Breast epithelium (tissue), 4 donors: ENCODE data around the gene OR2T10. TPM values are rescaled to one million over a fixed set of nuclear protein-coding genes. Genes with fewer than 3 reads are reported as not detected.
"Not testable (repeated sequence)": the region's sequence is repeated elsewhere in the genome, so short reads cannot be mapped to it uniquely, and the experiment has no call there.

Experiments
- DNase-seq, 2 donors: peaks; one replicate each; pipeline ENCODE4 v3.0.0-alpha.2; 2019; ENCODE audit warnings: low spot score in 2 of 2
- H3K27ac ChIP-seq, 2 donors: fragments of 200-600 bp; sonication (generic) in 1 of 2; one replicate each; pipeline ENCODE4 v1.5.1; 2016 to 2019; ENCODE audit warnings: mild to moderate bottlenecking in 1 of 2
- H3K27me3 ChIP-seq, 2 donors: fragments of 200-600 bp; sonication (generic) in 1 of 2; one replicate each; pipeline versions ENCODE4 v1.5.1 to v1.6.0; 2017 to 2019; ENCODE audit warnings: control low read depth in 1 of 2, mild to moderate bottlenecking in 1 of 2
- H3K36me3 ChIP-seq: fragments of 200-600 bp; one replicate; pipeline ENCODE4 v1.5.1; 2019
- H3K4me1 ChIP-seq, 2 donors: fragments of 200-600 bp; sonication (generic); one replicate each; pipeline ENCODE4 v1.5.1; 2016 to 2019; ENCODE audit warnings: control low read depth in 1 of 2
- H3K4me3 ChIP-seq, 3 donors: fragments of 200-600 bp; sonication (generic); 1 replicate in 2 of 3; 2 replicates in 1 of 3; pipeline ENCODE4 v1.5.1; 2016 to 2019; ENCODE audit warnings: mild to moderate bottlenecking in 3 of 3, moderate library complexity in 2 of 3
- H3K9me3 ChIP-seq, 2 donors: fragments of 200-600 bp; sonication (generic) in 1 of 2; one replicate each; pipeline ENCODE4 v1.5.1; 2016 to 2019; ENCODE audit warnings: control low read depth in 1 of 2
- CTCF ChIP-seq, 3 donors: fragments of 450-650 bp; IDR thresholded peaks; one replicate each; pipeline ENCODE4 v1.5.1; 2016 to 2017; ENCODE audit warnings: antibody characterized with exemption in 3 of 3, mild to moderate bottlenecking in 3 of 3, moderate library complexity in 3 of 3
- POLR2A ChIP-seq: fragments of 450-650 bp; IDR thresholded peaks from one replicate; pipeline ENCODE4 v1.6.1; 2016; ENCODE audit warnings: antibody characterized with exemption, mild to moderate bottlenecking, moderate library complexity
- POLR2AphosphoS5 ChIP-seq, 3 donors: sonication (generic); formaldehyde crosslinking; IDR thresholded peaks; one replicate each; pipeline ENCODE4 v1.6.1; 2017; ENCODE audit warnings: antibody characterized with exemption in 3 of 3
- intact Hi-C: fragments of 100-400 bp; cut with DNase I; formaldehyde crosslinking; loops from one replicate; pipeline ENCODE4 v1.15.1; 2023; ENCODE audit warnings: low total_unique reads
- total RNA-seq, 3 donors: library from RNA; depleted of rRNA; stranded (reverse); fragments of >200 nt; gene quantifications; one replicate each; pipeline ENCODE4 v1.1.0, GENCODE V29; 2016

The OR2T10 gene
- total RNA-seq, 3 donors from 2014 or later, result not detected

GRCh38 chr1:248590055-248590454 is 7.4 kb downstream of the OR2T10 start:
- intact Hi-C loops, result no loop called here
- TF ChIP-seq CTCF (IDR thresholded peaks at IDR 0.05) (no peak), POLR2A (no peak), POLR2AphosphoS5 (IDR thresholded peaks at IDR 0.05) (no peak)
- DNase-seq, result no peak
- Histone ChIP-seq H3K9me3 (no peaks in the 10 kb centered on the region), H3K4me3 (no peak overlapping the region), H3K27me3 (no peaks in the 10 kb centered on the region), H3K4me1 (no peaks in the 10 kb centered on the region), H3K36me3 (no peaks in the 10 kb centered on the region), H3K27ac (no peak overlapping the region)

GRCh38 chr1:248589334-248589733 is 8.2 kb downstream of the OR2T10 start:
- DNase-seq, result no peak
- H3K9me3 ChIP-seq, result no peaks in the 10 kb centered on the region
- no peaks in the 10 kb centered on the region for H3K4me1 ChIP-seq
- intact Hi-C loops, result no loop called here
- no peak overlapping the region for H3K27ac ChIP-seq
- no peaks in the 10 kb centered on the region for H3K27me3 ChIP-seq
- TF ChIP-seq CTCF (IDR thresholded peaks at IDR 0.05), result no peak
- H3K36me3 ChIP-seq, result no peaks in the 10 kb centered on the region
- H3K4me3 ChIP-seq, result no peak overlapping the region

- Histone ChIP-seq H3K4me1 (no peaks in the 10 kb centered on the region), H3K4me3 (no peak overlapping the region), H3K27ac (no peak overlapping the region), H3K9me3 (no peaks in the 10 kb centered on the region), H3K36me3 (no peaks in the 10 kb centered on the region), H3K27me3 (no peaks in the 10 kb centered on the region)
- intact Hi-C loops, result no loop called here
- DNase-seq, result no peak
- TF ChIP-seq POLR2A (no peak), CTCF (IDR thresholded peaks at IDR 0.05) (no peak), POLR2AphosphoS5 (IDR thresholded peaks at IDR 0.05) (no peak)
These were observed 12.2 kb downstream of the OR2T10 start for GRCh38 chr1:248585266-248585665.

GRCh38 chr1:248576260-248576980 is 21.1 kb downstream of the OR2T10 start:
- H3K27me3 ChIP-seq, result no peaks in the 10 kb centered on the region
- no peak for DNase-seq
- intact Hi-C loops, result no loop called here

GRCh38 chr1:248574657-248575056 is 22.8 kb downstream of the OR2T10 start, which contains the start of gene OR2T34:
Gene OR2T34, minus strand, starts transcription at chr1:248574757. Its CDS starts 0 bp downstream, at chr1:248574757.
- H3K9me3 ChIP-seq, H3K27me3 ChIP-seq, H3K4me3 ChIP-seq, DNase-seq, H3K27ac ChIP-seq, H3K4me1 ChIP-seq, H3K36me3 ChIP-seq, intact Hi-C loops: not testable (repeated sequence)

More at GRCh38 chr1:248576260-248576980, 21.1 kb downstream of the OR2T10 start:
- Histone ChIP-seq H3K27ac (no peak overlapping the region), H3K4me3 (no peak overlapping the region), H3K36me3 (no peaks in the 10 kb centered on the region), H3K9me3 (peaks cover 0 to 6% of the 10 kb centered on the region in 2 donors), H3K4me1 (no peaks in the 10 kb centered on the region)
- no peak for TF ChIP-seq POLR2AphosphoS5 (IDR thresholded peaks at IDR 0.05)
- TF ChIP-seq CTCF (IDR thresholded peaks at IDR 0.05), result no peak
- TF ChIP-seq POLR2A, result no peak

GRCh38 chr1:248573856-248574255 is 23.6 kb downstream of the OR2T10 start:
- H3K36me3 ChIP-seq, H3K4me3 ChIP-seq, intact Hi-C loops, H3K9me3 ChIP-seq, H3K27ac ChIP-seq, H3K27me3 ChIP-seq, H3K4me1 ChIP-seq, DNase-seq: not testable (repeated sequence)

- H3K4me3 ChIP-seq, H3K36me3 ChIP-seq, intact Hi-C loops, H3K27ac ChIP-seq, DNase-seq, H3K4me1 ChIP-seq, H3K27me3 ChIP-seq, H3K9me3 ChIP-seq: not testable (repeated sequence)
These were observed 25.5 kb downstream of the OR2T10 start for GRCh38 chr1:248572049-248572448.

- H3K27me3 ChIP-seq, H3K9me3 ChIP-seq, H3K27ac ChIP-seq, H3K4me1 ChIP-seq, H3K4me3 ChIP-seq, DNase-seq, H3K36me3 ChIP-seq, intact Hi-C loops: not testable (repeated sequence)
These were observed 26.7 kb downstream of the OR2T10 start for GRCh38 chr1:248570811-248571210.

GRCh38 chr1:248569049-248569448 is 28.5 kb downstream of the OR2T10 start:
- H3K36me3 ChIP-seq, intact Hi-C loops, H3K4me1 ChIP-seq, H3K27ac ChIP-seq, H3K9me3 ChIP-seq, H3K4me3 ChIP-seq, H3K27me3 ChIP-seq, DNase-seq: not testable (repeated sequence)
